Effector memory CD4-positive, alpha-beta T cell (primary cell): ENCODE results near the gene NPSR1.

Experiments
- DNase-seq, 3 donors: peaks; one replicate each; pipeline ENCODE4 v3.0.0-alpha.2; 2020
- H3K27ac ChIP-seq: 2 replicates; pipeline ENCODE4 v1.7.0; 2013; ENCODE audit warnings: mild to moderate bottlenecking, low read length, moderate library complexity; ENCODE audit not compliant: insufficient read depth, poor library complexity, severe bottlenecking
- H3K27me3 ChIP-seq: replicated peaks from 2 replicates; pipeline ENCODE4 v1.7.0; 2013; ENCODE audit warnings: mild to moderate bottlenecking, low read length; ENCODE audit not compliant: insufficient read depth, control insufficient read depth, poor library complexity, severe bottlenecking
- H3K36me3 ChIP-seq: 2 replicates; pipeline ENCODE4 v1.7.0; 2013; ENCODE audit warnings: mild to moderate bottlenecking, low read length, moderate library complexity; ENCODE audit not compliant: control insufficient read depth, insufficient read depth
- H3K4me1 ChIP-seq: 2 replicates; pipeline ENCODE4 v1.7.0; 2013; ENCODE audit warnings: low read length, mild to moderate bottlenecking; ENCODE audit not compliant: control insufficient read depth, insufficient read depth, poor library complexity, severe bottlenecking
- H3K4me3 ChIP-seq: 2 replicates; pipeline ENCODE4 v1.7.0; 2013; ENCODE audit warnings: low read length, low read depth, mild to moderate bottlenecking; ENCODE audit not compliant: insufficient read depth, poor library complexity, severe bottlenecking
- H3K9me3 ChIP-seq: 2 replicates; pipeline ENCODE4 v1.7.0; 2013; ENCODE audit warnings: mild to moderate bottlenecking, low read length, moderate library complexity; ENCODE audit not compliant: control insufficient read depth

NPSR1 gene

GRCh38 chr7:34823650-34824258 lies 165.7 kb downstream of the NPSR1 start:
- Histone ChIP-seq H3K4me3 (no peak overlapping the region), H3K4me1 (no peaks in the 10 kb centered on the region), H3K27ac (no peak overlapping the region), H3K9me3 (no peaks in the 10 kb centered on the region), H3K36me3 (no peaks in the 10 kb centered on the region), H3K27me3 (no peaks in the 10 kb centered on the region)
- peak in 2 of 3 donors; percentile 5 to 29 for DNase-seq

- no peaks in the 10 kb centered on the region for H3K9me3 ChIP-seq
- H3K27me3 ChIP-seq: no peaks in the 10 kb centered on the region
- H3K27ac ChIP-seq: no peak overlapping the region
- H3K4me3 ChIP-seq: no peak overlapping the region
- H3K36me3 ChIP-seq: no peaks in the 10 kb centered on the region
- no peak for DNase-seq
- H3K4me1 ChIP-seq: no peaks in the 10 kb centered on the region
These were observed 167.2 kb downstream of the NPSR1 start for GRCh38 chr7:34825221-34825620.

- Histone ChIP-seq H3K4me3 (no peak overlapping the region), H3K9me3 (no peaks in the 10 kb centered on the region), H3K27me3 (no peaks in the 10 kb centered on the region), H3K36me3 (no peaks in the 10 kb centered on the region), H3K4me1 (no peaks in the 10 kb centered on the region), H3K27ac (no peak overlapping the region)
- no peak for DNase-seq
These were observed 172.4 kb downstream of the NPSR1 start for GRCh38 chr7:34830390-34830789.

GRCh38 chr7:34831436-34831835 lies 173.4 kb downstream of the NPSR1 start:
- Histone ChIP-seq H3K27me3 (no peaks in the 10 kb centered on the region), H3K9me3 (no peaks in the 10 kb centered on the region), H3K4me3 (no peak overlapping the region), H3K36me3 (no peaks in the 10 kb centered on the region), H3K4me1 (no peaks in the 10 kb centered on the region), H3K27ac (no peak overlapping the region)
- DNase-seq: no peak

- H3K9me3 ChIP-seq: no peaks in the 10 kb centered on the region
- H3K27ac ChIP-seq: no peak overlapping the region
- no peaks in the 10 kb centered on the region for H3K36me3 ChIP-seq
- no peaks in the 10 kb centered on the region for H3K27me3 ChIP-seq
- DNase-seq: no peak
- H3K4me1 ChIP-seq: no peaks in the 10 kb centered on the region
- no peak overlapping the region for H3K4me3 ChIP-seq
These were observed 174.0 kb downstream of the NPSR1 start for GRCh38 chr7:34832020-34832419.

- Histone ChIP-seq H3K9me3 (no peaks in the 10 kb centered on the region), H3K27me3 (no peaks in the 10 kb centered on the region), H3K36me3 (no peaks in the 10 kb centered on the region), H3K4me3 (no peak overlapping the region), H3K4me1 (no peaks in the 10 kb centered on the region), H3K27ac (no peak overlapping the region)
- DNase-seq: no peak
These were observed 178.0 kb downstream of the NPSR1 start for GRCh38 chr7:34835901-34836600.

GRCh38 chr7:34837316-34837715 lies 179.3 kb downstream of the NPSR1 start:
- no peaks in the 10 kb centered on the region for H3K9me3 ChIP-seq
- no peaks in the 10 kb centered on the region for H3K27me3 ChIP-seq
- H3K4me1 ChIP-seq: no peaks in the 10 kb centered on the region
- no peak overlapping the region for H3K27ac ChIP-seq
- DNase-seq: no peak
- H3K36me3 ChIP-seq: no peaks in the 10 kb centered on the region
- no peak overlapping the region for H3K4me3 ChIP-seq

GRCh38 chr7:34837801-34838201 lies 179.8 kb downstream of the NPSR1 start:
- Histone ChIP-seq H3K9me3 (no peaks in the 10 kb centered on the region), H3K36me3 (no peaks in the 10 kb centered on the region), H3K27me3 (no peaks in the 10 kb centered on the region), H3K4me3 (no peak overlapping the region), H3K27ac (no peak overlapping the region), H3K4me1 (no peaks in the 10 kb centered on the region)
- no peak for DNase-seq

- Histone ChIP-seq H3K4me3 (no peak overlapping the region), H3K27ac (no peak overlapping the region), H3K36me3 (no peaks in the 10 kb centered on the region), H3K9me3 (no peaks in the 10 kb centered on the region), H3K4me1 (no peaks in the 10 kb centered on the region), H3K27me3 (no peaks in the 10 kb centered on the region)
- DNase-seq: no peak
These were observed 180.3 kb downstream of the NPSR1 start for GRCh38 chr7:34838329-34838728.

GRCh38 chr7:34839645-34840044 lies 181.6 kb downstream of the NPSR1 start:
- no peaks in the 10 kb centered on the region for H3K36me3 ChIP-seq
- no peak overlapping the region for H3K27ac ChIP-seq
- no peaks in the 10 kb centered on the region for H3K9me3 ChIP-seq
- no peak overlapping the region for H3K4me3 ChIP-seq
- no peaks in the 10 kb centered on the region for H3K27me3 ChIP-seq
- no peaks in the 10 kb centered on the region for H3K4me1 ChIP-seq
- DNase-seq: no peak
